H1 (cell line): ENCODE measurements around the gene FAM120B.

Experiments
- CTCF ChIP-seq, 3 experiments: IDR thresholded peaks; 1 replicate in 2 of 3; 2 replicates in 1 of 3; pipeline versions ENCODE4 v1.5.1 to v1.6.1; 2011; ENCODE audit warnings: low read length in 3 of 3, mild to moderate bottlenecking in 3 of 3, inconsistent platforms in 2 of 3, low read depth in 1 of 3, moderate library complexity in 1 of 3; ENCODE audit not compliant: insufficient read depth in 1 of 3; ENCODE audit errors: control extremely low read depth in 1 of 3
- EP300 ChIP-seq, 2 experiments: IDR thresholded peaks; 1 replicate in 1 of 2; 2 replicates in 1 of 2; pipeline ENCODE4 v1.6.1; 2011 to 2012; ENCODE audit warnings: low read depth in 2 of 2, low read length in 2 of 2, mild to moderate bottlenecking in 2 of 2, borderline replicate concordance in 1 of 2, inconsistent platforms in 1 of 2, moderate library complexity in 1 of 2
- EZH2 ChIP-seq: fragments of 200-600 bp; sonication (generic); IDR thresholded peaks from 2 replicates; pipeline ENCODE4 v1.7.1; 2012; ENCODE audit warnings: low read depth, mild to moderate bottlenecking, moderate library complexity, low read length, inconsistent platforms; ENCODE audit not compliant: severe bottlenecking
- JUN ChIP-seq: IDR thresholded peaks from 2 replicates; pipeline ENCODE4 v1.6.1; 2011; ENCODE audit warnings: low read depth, mild to moderate bottlenecking, improper control_type of control experiment, low read length
- JUND ChIP-seq: IDR thresholded peaks from 2 replicates; pipeline ENCODE4 v1.6.1; 2011; ENCODE audit warnings: mild to moderate bottlenecking, improper control_type of control experiment, low read length
- RNF2 ChIP-seq: fragments of 200-900, 300-1000 bp; sonication (generic); IDR thresholded peaks from 2 replicates; pipeline ENCODE4 v1.7.1; 2016; ENCODE audit warnings: borderline replicate concordance, low read depth, mild to moderate bottlenecking, antibody characterized with exemption, low read length; ENCODE audit not compliant: poor library complexity, severe bottlenecking; ENCODE audit errors: missing control alignments

- no peak for TF ChIP-seq CTCF (IDR thresholded peaks at IDR 0.05; ENCODE audit: control extremely low read depth in 1 of 3, insufficient read depth in 1 of 3, low read depth in 1 of 3, low read length in 3 of 3)
- TF ChIP-seq JUN = no peak
- TF ChIP-seq RNF2 = no peak
- no peak for TF ChIP-seq JUND
- TF ChIP-seq EP300 (IDR thresholded peaks at IDR 0.05; ENCODE audit: borderline replicate concordance in 1 of 2, low read depth in 2 of 2, low read length in 2 of 2) = no peak
- no peak for TF ChIP-seq EZH2
Observed at GRCh38 chr6:170286246-170286933, 20.2 kb upstream of the FAM120B start.
